Measurements from ENCODE around the gene SLC1A7. TPM values are rescaled to one million over a fixed set of nuclear protein-coding genes. Genes with fewer than 3 reads are reported as not detected.

SLC1A7 gene
- total RNA-seq, 1 donor from 2014 or later, result not detected

GRCh38 chr1:53116307-53116810, 26.1 kb downstream of the SLC1A7 start:
- H3K27me3 ChIP-seq (ENCODE audit: control insufficient read depth, insufficient read depth, low read length), result no peaks in the 10 kb centered on the region
- TF ChIP-seq CTCF (IDR thresholded peaks at IDR 0.05; ENCODE audit: insufficient read depth, low read length, poor library complexity, severe bottlenecking), result no peak
- no peaks in the 10 kb centered on the region for H3K36me3 ChIP-seq (ENCODE audit: control insufficient read depth, insufficient read depth, low read length)
- no peak overlapping the region for H3K4me3 ChIP-seq (ENCODE audit: low read depth, low read length)
- DNase-seq (ENCODE audit: low read depth), result no peak

- Histone ChIP-seq H3K27me3 (ENCODE audit: control insufficient read depth, insufficient read depth, low read length) (no peaks in the 10 kb centered on the region), H3K36me3 (ENCODE audit: control insufficient read depth, insufficient read depth, low read length) (no peaks in the 10 kb centered on the region), H3K4me3 (ENCODE audit: low read depth, low read length) (no peak overlapping the region)
- TF ChIP-seq CTCF (IDR thresholded peaks at IDR 0.05; ENCODE audit: insufficient read depth, low read length, poor library complexity, severe bottlenecking), result no peak
- DNase-seq (ENCODE audit: low read depth), result no peak
Measured at GRCh38 chr1:53115403-53116306, 26.8 kb downstream of the SLC1A7 start.

- TF ChIP-seq CTCF (IDR thresholded peaks at IDR 0.05; ENCODE audit: insufficient read depth, low read length, poor library complexity, severe bottlenecking), result no peak
- no peaks in the 10 kb centered on the region for H3K27me3 ChIP-seq (ENCODE audit: control insufficient read depth, insufficient read depth, low read length)
- no peak for DNase-seq (ENCODE audit: low read depth)
Measured at GRCh38 chr1:53114581-53115400, 27.6 kb downstream of the SLC1A7 start.

GRCh38 chr1:53114090-53114489, 28.3 kb downstream of the SLC1A7 start:
- Histone ChIP-seq H3K36me3 (ENCODE audit: control insufficient read depth, insufficient read depth, low read length) (no peaks in the 10 kb centered on the region), H3K27me3 (ENCODE audit: control insufficient read depth, insufficient read depth, low read length) (no peaks in the 10 kb centered on the region), H3K4me3 (ENCODE audit: low read depth, low read length) (no peak overlapping the region)
- DNase-seq (ENCODE audit: low read depth), result no peak
- no peak for TF ChIP-seq CTCF (IDR thresholded peaks at IDR 0.05; ENCODE audit: insufficient read depth, low read length, poor library complexity, severe bottlenecking)

More at GRCh38 chr1:53114581-53115400, 27.6 kb downstream of the SLC1A7 start:
- no peaks in the 10 kb centered on the region for H3K36me3 ChIP-seq (ENCODE audit: control insufficient read depth, insufficient read depth, low read length)
- H3K4me3 ChIP-seq (ENCODE audit: low read depth, low read length), result no peak overlapping the region

- TF ChIP-seq CTCF (IDR thresholded peaks at IDR 0.05; ENCODE audit: insufficient read depth, low read length, poor library complexity, severe bottlenecking), result no peak
- Histone ChIP-seq H3K27me3 (ENCODE audit: control insufficient read depth, insufficient read depth, low read length) (no peaks in the 10 kb centered on the region), H3K36me3 (ENCODE audit: control insufficient read depth, insufficient read depth, low read length) (no peaks in the 10 kb centered on the region), H3K4me3 (ENCODE audit: low read depth, low read length) (no peak overlapping the region)
- no peak for DNase-seq (ENCODE audit: low read depth)
Measured at GRCh38 chr1:53112861-53113260, 29.6 kb downstream of the SLC1A7 start.
